ENCODE results near the gene AXIN1.

DNA sequence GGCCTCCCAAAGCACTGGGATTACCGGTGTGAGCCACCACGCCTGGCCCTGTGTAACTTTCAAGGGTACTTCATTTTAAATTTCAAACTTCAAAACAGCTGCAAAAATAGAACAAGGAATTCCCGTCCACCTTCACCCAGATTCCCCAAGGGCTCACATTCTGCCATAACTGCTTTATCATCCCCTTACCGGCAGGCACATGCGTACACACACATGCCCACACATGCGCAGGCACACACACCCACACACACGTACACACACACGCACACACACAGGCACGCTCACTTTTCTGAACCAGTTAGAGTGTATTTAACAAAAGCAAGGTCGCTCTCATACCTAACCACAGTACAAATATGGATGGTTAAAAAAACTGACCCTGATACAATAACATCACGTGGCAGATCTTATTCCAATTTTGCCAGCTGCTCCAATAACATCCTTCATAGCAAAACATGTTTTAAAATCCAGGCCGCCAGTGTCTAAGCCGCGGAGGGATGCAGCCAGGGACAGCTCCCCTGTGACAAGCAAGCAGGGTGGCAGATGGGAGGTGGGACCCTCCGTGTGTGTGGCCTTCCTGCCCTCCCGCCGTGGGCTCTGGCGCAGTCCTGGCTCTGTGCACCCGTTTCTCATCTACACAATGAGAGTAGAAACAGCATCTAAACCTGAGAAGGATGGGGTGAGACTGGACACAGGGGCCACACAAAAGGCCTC is 46.5 kb downstream of the AXIN1 start:
- no peak for TF ChIP-seq EZH2 (IDR thresholded peaks at IDR 0.05; ENCODE audit: borderline replicate concordance, low read depth, low read length, severe bottlenecking)
- TF ChIP-seq, protein P1, sequence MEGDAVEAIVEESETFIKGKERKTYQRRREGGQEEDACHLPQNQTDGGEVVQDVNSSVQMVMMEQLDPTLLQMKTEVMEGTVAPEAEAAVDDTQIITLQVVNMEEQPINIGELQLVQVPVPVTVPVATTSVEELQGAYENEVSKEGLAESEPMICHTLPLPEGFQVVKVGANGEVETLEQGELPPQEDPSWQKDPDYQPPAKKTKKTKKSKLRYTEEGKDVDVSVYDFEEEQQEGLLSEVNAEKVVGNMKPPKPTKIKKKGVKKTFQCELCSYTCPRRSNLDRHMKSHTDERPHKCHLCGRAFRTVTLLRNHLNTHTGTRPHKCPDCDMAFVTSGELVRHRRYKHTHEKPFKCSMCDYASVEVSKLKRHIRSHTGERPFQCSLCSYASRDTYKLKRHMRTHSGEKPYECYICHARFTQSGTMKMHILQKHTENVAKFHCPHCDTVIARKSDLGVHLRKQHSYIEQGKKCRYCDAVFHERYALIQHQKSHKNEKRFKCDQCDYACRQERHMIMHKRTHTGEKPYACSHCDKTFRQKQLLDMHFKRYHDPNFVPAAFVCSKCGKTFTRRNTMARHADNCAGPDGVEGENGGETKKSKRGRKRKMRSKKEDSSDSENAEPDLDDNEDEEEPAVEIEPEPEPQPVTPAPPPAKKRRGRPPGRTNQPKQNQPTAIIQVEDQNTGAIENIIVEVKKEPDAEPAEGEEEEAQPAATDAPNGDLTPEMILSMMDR (IDR thresholded peaks at IDR 0.05; ENCODE audit: extremely low read depth in 1 of 2, insufficient read depth in 1 of 2, low read depth in 1 of 2, low read length in 2 of 2) = no peak
- no peak for TF ChIP-seq POLR2A (IDR thresholded peaks at IDR 0.05; ENCODE audit: low read depth, low read length)
- no peak for TF ChIP-seq POLR2AphosphoS5 (IDR thresholded peaks at IDR 0.05; ENCODE audit: insufficient read depth, low read depth, low read length)
- TF ChIP-seq MAX (IDR thresholded peaks at IDR 0.05; ENCODE audit: insufficient read depth, insufficient read length) = no peak

Data from endothelial cell of umbilical vein (primary cell).